HepG2 (cell line): ENCODE measurements around the gene NYNRIN. TPM values are rescaled to one million over a fixed set of nuclear protein-coding genes. Genes with fewer than 3 reads are reported as not detected.

ENCODE experiments used
- PCBP2 ChIP-seq: fragments of 200-400 bp; formaldehyde crosslinking; optimal IDR thresholded peaks from 2 replicates; pipeline ENCODE3; 2018; ENCODE audit warnings: low read length, low read depth; ENCODE audit not compliant: poor library complexity, severe bottlenecking
- POLR2A ChIP-seq, 2 experiments: IDR thresholded peaks; 2 replicates each; pipeline ENCODE4 v1.6.1; 2011; ENCODE audit warnings: low read depth in 2 of 2, low read length in 2 of 2, mild to moderate bottlenecking in 1 of 2, moderate library complexity in 1 of 2; ENCODE audit not compliant: insufficient read depth in 1 of 2
- RFX1 ChIP-seq: fragments of 450-650 bp; IDR thresholded peaks from 2 replicates; pipeline ENCODE4 v1.6.1; 2017
- RFX3 ChIP-seq: IDR thresholded peaks from 2 replicates; pipeline ENCODE4 v1.6.1; 2016; ENCODE audit warnings: missing biosample characterization, missing genetic modification reagents
- STAG1 ChIP-seq: sonication (generic); formaldehyde crosslinking; IDR thresholded peaks from 2 replicates; pipeline ENCODE4 v1.4.0; 2020; ENCODE audit warnings: missing genetic modification reagents
- SUZ12 ChIP-seq: fragments of 150-350 bp; IDR thresholded peaks from 2 replicates; pipeline ENCODE4 v1.6.1; 2014; ENCODE audit warnings: low read depth, low read length
- TBL1XR1 ChIP-seq: fragments of 150-350 bp; IDR thresholded peaks from 2 replicates; pipeline ENCODE4 v1.6.1; 2014; ENCODE audit warnings: borderline replicate concordance, low read length; ENCODE audit not compliant: partially characterized antibody
- ZNF121 ChIP-seq: sonication (generic); formaldehyde crosslinking; IDR thresholded peaks from 2 replicates; pipeline ENCODE4 v1.5.0; 2020; ENCODE audit warnings: mild to moderate bottlenecking, missing genetic modification reagents
- ZNF260 ChIP-seq: sonication (generic); formaldehyde crosslinking; IDR thresholded peaks from 2 replicates; pipeline ENCODE4 v1.4.0; 2020; ENCODE audit warnings: missing genetic modification reagents, low read depth, mild to moderate bottlenecking, borderline replicate concordance
- ZNF484 ChIP-seq: sonication (generic); formaldehyde crosslinking; IDR thresholded peaks from 2 replicates; pipeline ENCODE4 v1.5.1; 2020; ENCODE audit warnings: mild to moderate bottlenecking, low read depth, missing genetic modification reagents, borderline replicate concordance
- polyA plus RNA-seq, 8 experiments: library from polyadenylated mRNA; depleted of rRNA in 3 of 8; stranded (reverse) in 7 of 8; unstranded in 1 of 8; fragments of >200 nt; fragmentation: Illumina TruSeq in 4 of 8; extraction: Trizol in 4 of 8; gene quantifications; 2 replicates each; pipeline versions ENCODE4 v1.2.1 to v1.2.3, GENCODE V29; 2011 to 2016; ENCODE audit warnings: low read depth in 4 of 8, missing spikeins in 1 of 8, mixed read lengths in 1 of 8; ENCODE audit not compliant: insufficient read depth in 1 of 8
- total RNA-seq, 5 experiments: library from RNA; depleted of rRNA; stranded (reverse); fragments of >200 nt; fragmentation: Illumina TruSeq; extraction: Trizol; gene quantifications; 2 replicates each; pipeline ENCODE4 v1.2.3, GENCODE V29; 2016; ENCODE audit warnings: low read depth in 1 of 5
- TF ChIP-seq, protein P1 (sequence below): sonication (generic); formaldehyde crosslinking; IDR thresholded peaks from 2 replicates; pipeline ENCODE4 v1.5.0; 2020; ENCODE audit warnings: mild to moderate bottlenecking, missing genetic modification reagents, borderline replicate concordance
- TF ChIP-seq, protein P2 (sequence below): sonication (generic); formaldehyde crosslinking; IDR thresholded peaks from 2 replicates; pipeline ENCODE4 v1.4.0; 2020; ENCODE audit warnings: mild to moderate bottlenecking, low read depth, missing genetic modification reagents
- TF ChIP-seq, protein P3 (sequence below): sonication (generic); formaldehyde crosslinking; IDR thresholded peaks from 2 replicates; pipeline ENCODE4 v1.4.0; 2020; ENCODE audit warnings: mild to moderate bottlenecking, missing genetic modification reagents
- TF ChIP-seq, protein P4 (sequence below): sonication (generic); formaldehyde crosslinking; IDR thresholded peaks from 2 replicates; pipeline ENCODE4 v1.5.1; 2020; ENCODE audit warnings: missing genetic modification reagents, mild to moderate bottlenecking, borderline replicate concordance
- TF ChIP-seq, protein P5 (sequence below): sonication (generic); formaldehyde crosslinking; IDR thresholded peaks from 2 replicates; pipeline ENCODE4 v1.4.0; 2020; ENCODE audit warnings: missing genetic modification reagents

The NYNRIN gene
- total and polyA plus RNA-seq, 2 of the 13 experiments (the other 11 are each of a cell fraction or from before 2014, with no cell fraction given) = 0.63 to 1.1 TPM

DNA sequence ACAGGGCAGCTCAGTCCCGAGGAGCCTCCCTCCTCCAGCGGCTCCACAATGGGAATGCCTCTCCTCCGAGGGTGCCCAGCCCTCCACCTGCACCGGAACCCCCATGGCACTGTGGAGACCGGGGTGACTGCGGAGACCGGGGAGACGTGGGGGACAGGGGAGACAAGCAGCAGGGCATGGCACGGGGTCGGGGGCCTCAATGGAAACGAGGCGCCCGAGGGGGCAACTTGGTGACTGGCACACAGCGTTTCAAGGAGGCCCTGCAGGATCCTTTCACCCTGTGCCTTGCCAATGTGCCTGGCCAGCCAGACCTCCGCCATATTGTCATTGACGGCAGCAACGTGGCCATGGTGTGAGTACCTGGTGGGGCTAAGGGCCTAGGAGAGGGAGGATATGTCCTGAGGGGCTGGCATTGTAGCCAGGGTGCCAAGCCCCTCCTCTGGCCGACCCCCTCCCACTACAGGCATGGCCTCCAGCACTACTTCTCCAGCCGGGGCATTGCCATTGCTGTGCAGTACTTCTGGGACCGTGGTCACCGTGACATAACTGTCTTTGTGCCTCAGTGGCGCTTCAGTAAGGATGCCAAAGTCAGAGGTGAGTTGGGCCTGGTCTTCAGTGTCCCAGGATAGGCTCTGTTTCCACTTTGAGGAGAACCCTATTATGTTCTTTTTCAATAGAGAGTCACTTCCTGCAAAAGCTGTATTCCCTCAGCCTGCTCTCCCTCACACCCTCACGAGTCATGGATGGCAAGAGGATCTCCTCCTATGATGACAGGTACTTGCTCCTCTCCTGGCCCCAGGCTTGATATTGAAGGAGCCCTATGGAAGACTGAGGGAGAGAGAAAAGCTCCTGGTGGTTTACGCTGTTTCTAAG lies 33.7 kb downstream of the NYNRIN start (continued):
- TF ChIP-seq, protein P1, sequence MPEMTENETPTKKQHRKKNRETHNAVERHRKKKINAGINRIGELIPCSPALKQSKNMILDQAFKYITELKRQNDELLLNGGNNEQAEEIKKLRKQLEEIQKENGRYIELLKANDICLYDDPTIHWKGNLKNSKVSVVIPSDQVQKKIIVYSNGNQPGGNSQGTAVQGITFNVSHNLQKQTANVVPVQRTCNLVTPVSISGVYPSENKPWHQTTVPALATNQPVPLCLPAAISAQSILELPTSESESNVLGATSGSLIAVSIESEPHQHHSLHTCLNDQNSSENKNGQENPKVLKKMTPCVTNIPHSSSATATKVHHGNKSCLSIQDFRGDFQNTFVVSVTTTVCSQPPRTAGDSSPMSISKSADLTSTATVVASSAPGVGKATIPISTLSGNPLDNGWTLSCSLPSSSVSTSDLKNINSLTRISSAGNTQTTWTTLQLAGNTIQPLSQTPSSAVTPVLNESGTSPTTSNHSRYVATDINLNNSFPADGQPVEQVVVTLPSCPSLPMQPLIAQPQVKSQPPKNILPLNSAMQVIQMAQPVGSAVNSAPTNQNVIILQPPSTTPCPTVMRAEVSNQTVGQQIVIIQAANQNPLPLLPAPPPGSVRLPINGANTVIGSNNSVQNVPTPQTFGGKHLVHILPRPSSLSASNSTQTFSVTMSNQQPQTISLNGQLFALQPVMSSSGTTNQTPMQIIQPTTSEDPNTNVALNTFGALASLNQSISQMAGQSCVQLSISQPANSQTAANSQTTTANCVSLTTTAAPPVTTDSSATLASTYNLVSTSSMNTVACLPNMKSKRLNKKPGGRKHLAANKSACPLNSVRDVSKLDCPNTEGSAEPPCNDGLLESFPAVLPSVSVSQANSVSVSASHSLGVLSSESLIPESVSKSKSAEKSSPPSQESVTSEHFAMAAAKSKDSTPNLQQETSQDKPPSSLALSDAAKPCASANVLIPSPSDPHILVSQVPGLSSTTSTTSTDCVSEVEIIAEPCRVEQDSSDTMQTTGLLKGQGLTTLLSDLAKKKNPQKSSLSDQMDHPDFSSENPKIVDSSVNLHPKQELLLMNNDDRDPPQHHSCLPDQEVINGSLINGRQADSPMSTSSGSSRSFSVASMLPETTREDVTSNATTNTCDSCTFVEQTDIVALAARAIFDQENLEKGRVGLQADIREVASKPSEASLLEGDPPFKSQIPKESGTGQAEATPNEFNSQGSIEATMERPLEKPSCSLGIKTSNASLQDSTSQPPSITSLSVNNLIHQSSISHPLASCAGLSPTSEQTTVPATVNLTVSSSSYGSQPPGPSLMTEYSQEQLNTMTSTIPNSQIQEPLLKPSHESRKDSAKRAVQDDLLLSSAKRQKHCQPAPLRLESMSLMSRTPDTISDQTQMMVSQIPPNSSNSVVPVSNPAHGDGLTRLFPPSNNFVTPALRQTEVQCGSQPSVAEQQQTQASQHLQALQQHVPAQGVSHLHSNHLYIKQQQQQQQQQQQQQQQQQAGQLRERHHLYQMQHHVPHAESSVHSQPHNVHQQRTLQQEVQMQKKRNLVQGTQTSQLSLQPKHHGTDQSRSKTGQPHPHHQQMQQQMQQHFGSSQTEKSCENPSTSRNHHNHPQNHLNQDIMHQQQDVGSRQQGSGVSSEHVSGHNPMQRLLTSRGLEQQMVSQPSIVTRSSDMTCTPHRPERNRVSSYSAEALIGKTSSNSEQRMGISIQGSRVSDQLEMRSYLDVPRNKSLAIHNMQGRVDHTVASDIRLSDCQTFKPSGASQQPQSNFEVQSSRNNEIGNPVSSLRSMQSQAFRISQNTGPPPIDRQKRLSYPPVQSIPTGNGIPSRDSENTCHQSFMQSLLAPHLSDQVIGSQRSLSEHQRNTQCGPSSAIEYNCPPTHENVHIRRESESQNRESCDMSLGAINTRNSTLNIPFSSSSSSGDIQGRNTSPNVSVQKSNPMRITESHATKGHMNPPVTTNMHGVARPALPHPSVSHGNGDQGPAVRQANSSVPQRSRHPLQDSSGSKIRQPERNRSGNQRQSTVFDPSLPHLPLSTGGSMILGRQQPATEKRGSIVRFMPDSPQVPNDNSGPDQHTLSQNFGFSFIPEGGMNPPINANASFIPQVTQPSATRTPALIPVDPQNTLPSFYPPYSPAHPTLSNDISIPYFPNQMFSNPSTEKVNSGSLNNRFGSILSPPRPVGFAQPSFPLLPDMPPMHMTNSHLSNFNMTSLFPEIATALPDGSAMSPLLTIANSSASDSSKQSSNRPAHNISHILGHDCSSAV (CRISPR knock-in tag) = no peak
- TF ChIP-seq ZNF121 (CRISPR knock-in tag) = no peak
- TF ChIP-seq RFX3 (CRISPR knock-in tag) = no peak
- no peak for TF ChIP-seq ZNF484 (CRISPR knock-in tag)
- no peak for TF ChIP-seq TBL1XR1
- TF ChIP-seq, protein P2, sequence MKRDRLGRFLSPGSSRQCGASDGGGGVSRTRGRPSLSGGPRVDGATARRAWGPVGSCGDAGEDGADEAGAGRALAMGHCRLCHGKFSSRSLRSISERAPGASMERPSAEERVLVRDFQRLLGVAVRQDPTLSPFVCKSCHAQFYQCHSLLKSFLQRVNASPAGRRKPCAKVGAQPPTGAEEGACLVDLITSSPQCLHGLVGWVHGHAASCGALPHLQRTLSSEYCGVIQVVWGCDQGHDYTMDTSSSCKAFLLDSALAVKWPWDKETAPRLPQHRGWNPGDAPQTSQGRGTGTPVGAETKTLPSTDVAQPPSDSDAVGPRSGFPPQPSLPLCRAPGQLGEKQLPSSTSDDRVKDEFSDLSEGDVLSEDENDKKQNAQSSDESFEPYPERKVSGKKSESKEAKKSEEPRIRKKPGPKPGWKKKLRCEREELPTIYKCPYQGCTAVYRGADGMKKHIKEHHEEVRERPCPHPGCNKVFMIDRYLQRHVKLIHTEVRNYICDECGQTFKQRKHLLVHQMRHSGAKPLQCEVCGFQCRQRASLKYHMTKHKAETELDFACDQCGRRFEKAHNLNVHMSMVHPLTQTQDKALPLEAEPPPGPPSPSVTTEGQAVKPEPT (CRISPR knock-in tag) = no peak
- no peak for TF ChIP-seq ZNF260 (CRISPR knock-in tag)
- TF ChIP-seq, protein P3, sequence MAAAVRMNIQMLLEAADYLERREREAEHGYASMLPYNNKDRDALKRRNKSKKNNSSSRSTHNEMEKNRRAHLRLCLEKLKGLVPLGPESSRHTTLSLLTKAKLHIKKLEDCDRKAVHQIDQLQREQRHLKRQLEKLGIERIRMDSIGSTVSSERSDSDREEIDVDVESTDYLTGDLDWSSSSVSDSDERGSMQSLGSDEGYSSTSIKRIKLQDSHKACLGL (CRISPR knock-in tag) = 0 out of 2 replicates have a peak, but pooled peaks have one; percentile 14
- no peak for TF ChIP-seq RFX1
- TF ChIP-seq SUZ12 = 0 out of 2 replicates have a peak, but pooled peaks have one; percentile 2
- TF ChIP-seq PCBP2 = no peak
- TF ChIP-seq, protein P4, sequence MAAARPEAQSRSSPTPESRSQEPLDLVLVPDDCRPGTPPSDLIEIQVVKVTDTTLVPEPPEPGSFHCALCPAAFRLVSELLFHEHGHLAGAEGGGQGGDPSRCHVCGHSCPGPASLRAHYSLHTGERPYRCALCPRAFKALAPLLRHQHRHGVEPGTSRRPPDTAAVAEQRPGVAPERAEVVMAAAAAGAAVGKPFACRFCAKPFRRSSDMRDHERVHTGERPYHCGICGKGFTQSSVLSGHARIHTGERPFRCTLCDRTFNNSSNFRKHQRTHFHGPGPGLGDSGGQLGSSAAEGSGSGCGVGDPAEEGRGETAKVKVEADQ (CRISPR knock-in tag) = 0 out of 2 replicates have a peak, but pooled peaks have one; percentile 36
- TF ChIP-seq, protein P5, sequence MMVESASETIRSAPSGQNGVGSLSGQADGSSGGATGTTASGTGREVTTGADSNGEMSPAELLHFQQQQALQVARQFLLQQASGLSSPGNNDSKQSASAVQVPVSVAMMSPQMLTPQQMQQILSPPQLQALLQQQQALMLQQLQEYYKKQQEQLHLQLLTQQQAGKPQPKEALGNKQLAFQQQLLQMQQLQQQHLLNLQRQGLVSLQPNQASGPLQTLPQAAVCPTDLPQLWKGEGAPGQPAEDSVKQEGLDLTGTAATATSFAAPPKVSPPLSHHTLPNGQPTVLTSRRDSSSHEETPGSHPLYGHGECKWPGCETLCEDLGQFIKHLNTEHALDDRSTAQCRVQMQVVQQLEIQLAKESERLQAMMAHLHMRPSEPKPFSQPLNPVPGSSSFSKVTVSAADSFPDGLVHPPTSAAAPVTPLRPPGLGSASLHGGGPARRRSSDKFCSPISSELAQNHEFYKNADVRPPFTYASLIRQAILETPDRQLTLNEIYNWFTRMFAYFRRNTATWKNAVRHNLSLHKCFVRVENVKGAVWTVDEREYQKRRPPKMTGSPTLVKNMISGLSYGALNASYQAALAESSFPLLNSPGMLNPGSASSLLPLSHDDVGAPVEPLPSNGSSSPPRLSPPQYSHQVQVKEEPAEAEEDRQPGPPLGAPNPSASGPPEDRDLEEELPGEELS (CRISPR knock-in tag) = no peak
- no peak for TF ChIP-seq POLR2A (IDR thresholded peaks at IDR 0.05; ENCODE audit: insufficient read depth in 1 of 2, low read depth in 2 of 2, low read length in 2 of 2)
- TF ChIP-seq STAG1 = no peak
